ENCODE results near the gene DRC3. TPM values are rescaled to one million over a fixed set of nuclear protein-coding genes. Genes with fewer than 3 reads are reported as not detected.
"Not testable (repeated sequence)": the region's sequence is repeated elsewhere in the genome, so short reads cannot be mapped to it uniquely, and the experiment has no call there.

Gene DRC3, protein sequence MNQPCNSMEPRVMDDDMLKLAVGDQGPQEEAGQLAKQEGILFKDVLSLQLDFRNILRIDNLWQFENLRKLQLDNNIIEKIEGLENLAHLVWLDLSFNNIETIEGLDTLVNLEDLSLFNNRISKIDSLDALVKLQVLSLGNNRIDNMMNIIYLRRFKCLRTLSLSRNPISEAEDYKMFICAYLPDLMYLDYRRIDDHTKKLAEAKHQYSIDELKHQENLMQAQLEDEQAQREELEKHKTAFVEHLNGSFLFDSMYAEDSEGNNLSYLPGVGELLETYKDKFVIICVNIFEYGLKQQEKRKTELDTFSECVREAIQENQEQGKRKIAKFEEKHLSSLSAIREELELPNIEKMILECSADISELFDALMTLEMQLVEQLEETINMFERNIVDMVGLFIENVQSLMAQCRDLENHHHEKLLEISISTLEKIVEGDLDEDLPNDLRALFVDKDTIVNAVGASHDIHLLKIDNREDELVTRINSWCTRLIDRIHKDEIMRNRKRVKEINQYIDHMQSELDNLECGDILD
- total RNA-seq, result 6.7 TPM

DNA sequence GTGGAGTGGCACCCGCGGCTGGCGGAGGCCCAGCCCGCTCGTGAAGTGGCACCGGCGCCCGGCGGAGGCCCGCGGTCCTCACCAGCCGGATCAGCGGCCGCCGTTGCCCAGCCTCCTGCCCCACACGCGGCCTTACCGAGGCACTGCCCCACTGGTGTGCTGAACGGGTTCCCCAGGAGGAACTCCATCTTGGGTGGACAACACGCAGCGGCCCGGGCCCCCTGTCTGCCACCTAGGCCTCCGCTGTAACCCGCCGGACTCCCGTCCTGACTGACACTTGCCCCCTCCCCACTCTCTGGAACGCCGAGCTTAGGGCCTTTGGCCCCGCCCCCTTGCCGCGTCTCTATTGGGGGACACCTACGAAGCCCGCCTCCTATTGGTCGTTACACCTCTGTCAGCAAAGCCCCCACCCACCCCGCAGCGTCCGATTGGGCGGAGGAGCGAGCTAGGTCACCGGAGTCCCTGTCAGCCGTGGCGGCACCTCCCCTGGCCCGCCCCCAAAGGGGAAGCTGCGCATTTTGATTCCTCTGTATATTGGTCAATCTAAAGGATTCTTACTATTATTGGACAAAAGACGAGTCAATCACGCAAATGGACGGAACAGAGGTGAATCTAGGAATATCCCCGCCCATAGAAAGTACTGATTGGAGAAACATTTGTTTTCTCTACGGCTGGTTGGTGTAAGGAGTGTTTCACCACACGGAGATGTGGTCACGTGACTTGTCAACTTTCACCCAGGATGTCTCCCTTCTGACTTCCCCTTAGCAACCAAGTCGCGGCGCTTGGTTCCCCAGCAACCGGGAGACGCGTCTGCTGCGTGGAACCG lies at the start of gene DRC3, which contains the start of gene TOM1L2:
DRC3 (plus strand) TSS at position 737 of the 826 bp plus-strand sequence. CDS start 4,737 bp downstream, outside the sequence.
TOM1L2 (minus strand) TSS at position 275 of the 826 bp plus-strand sequence; CDS start at position 188, 87 bp downstream.
- DNase-seq (ENCODE audit: low spot score), result peak; percentile 100

DNA sequence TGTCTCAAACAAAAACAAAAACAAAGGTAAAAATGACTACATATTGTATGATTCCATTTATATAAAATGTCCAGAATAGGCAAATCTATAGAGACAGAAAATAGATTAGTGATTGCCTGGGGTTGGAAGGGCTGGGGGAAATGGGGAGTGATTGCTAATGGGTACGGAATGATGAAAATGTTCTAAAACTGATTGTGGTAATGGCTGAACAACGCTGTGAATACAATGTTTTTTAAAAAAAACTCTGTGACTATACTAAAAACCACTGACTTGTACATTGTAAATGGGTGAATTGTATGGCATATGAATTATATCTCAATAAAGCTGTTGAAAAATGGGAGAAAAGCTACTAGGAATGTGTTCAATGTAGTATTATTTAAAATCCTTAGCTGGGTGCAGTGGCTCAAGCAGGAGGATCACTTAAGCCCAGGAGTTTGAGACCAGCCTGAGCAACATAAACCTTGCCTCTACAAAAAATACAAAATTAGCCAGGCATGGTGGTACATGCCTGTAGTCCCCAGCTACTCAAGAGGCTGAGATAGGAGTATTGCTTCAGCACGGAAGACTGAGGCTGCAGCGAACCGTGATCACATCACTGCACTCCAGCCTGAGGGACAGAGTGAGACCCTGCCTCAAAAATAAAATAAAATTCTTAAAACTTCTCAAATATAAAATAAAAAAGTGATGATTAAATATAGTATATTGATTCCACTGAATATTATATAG lies 48.4 kb upstream of the DRC3 start:
- DNase-seq (ENCODE audit: low spot score), result no peak

DNA sequence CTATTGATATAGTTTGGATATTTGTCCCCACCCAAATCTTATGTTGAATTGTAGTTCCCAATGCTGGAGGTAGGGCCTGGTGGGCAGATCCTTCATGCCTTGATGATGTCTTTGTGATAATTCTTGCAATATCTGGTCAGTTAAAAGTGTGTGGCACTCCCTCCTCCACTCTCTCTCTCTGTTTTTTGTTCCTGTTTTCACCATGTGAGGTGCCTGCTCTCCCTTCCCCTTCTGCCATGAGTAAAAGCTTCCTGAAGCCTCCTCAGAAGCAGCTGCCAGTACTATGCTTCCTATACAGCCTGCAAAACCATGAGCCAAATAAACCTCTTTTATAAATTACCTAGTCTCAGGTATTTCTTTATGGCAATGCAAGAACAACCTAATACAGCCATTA lies 47.8 kb upstream of the DRC3 start:
- DNase-seq (ENCODE audit: low spot score), result no peak

DNA sequence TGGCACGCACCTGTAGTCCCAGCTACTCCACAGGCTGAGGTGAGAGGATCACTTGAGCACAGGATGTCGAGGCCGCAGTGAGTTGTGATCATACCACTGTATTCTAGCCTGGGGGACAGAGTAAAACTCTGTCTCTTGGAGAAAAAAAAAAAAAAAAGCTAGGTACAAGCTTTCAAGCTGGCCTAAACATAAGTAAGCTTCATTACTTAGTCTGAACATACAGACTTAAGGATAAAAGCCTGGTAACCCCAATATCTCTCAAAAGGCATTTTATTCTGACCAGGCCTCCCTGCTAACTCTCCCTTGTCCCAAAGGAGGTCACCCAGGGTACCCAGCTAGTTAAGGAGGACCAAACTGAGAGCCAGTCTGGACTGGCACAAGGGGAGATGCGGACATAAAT lies 46.6 kb upstream of the DRC3 start:
- no peak for DNase-seq (ENCODE audit: low spot score)

DNA sequence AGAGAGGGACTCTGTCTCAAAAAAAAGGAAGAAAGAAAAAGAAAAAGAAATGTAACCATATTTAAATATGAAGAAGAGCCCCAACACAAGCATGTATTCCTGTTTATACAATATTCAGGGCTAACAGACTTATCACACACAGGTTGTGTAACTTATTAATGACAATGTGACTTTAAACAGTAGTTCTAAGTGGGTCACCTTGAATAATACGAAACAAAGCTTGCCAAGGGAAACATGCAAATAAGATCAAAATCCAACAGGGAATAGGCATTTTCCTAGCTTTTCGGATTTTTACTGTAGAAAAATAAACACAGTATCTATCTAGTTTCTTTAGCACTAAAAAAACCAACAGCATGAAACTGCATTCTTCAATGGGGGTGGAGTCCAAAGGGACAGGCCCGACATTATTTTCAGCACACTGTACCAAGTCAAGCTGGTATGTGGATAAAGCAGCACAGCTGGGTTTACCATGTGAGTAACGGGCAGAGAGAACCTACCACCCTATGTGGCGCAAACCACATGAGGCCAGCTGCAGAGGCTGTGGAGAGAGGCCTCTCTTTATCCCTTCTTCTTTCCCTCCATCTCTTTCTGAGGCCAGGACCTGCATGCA lies 45.7 kb upstream of the DRC3 start:
- DNase-seq (ENCODE audit: low spot score), result no peak

DNA sequence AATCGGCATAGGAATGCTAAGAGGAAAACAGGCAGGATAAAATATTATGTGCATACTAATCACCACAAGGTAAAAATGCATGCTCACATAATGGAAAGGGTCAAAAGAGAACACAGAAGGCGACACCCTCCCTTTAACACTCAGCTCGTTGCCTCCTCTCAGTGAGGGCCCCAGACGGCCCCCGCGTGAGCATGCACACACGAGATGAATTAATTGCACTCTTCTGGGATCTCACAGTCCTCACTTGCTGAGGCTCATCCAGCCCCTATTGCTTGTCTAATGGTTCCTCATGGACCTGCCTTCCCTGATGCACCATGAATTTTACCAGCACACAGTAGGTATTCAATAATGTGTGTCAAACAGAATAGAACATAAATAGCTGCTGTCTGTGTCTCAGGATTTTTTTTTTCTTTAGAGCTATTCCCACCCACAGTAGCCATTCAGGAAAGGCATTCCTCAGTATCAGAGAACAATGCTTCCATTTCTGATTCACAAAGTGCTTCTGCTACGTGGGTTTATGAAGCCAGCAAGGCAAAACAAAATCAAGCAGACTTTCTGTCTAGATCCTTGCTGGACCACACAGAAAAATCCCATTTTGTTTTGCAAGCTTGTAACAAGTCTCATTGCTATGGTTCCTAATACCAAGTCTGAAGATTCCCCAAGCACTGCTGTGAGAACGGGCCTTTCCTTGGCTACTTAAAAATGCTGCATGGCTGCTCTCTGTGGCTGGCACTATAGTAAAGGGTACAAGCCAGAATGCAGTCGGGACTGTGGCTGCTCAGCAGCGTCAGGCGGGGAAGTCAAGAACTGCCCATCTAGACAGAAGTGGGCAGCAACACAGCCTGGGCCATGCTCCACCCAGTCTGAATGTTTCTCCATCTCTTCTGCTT lies 44.0 kb upstream of the DRC3 start:
- DNase-seq (ENCODE audit: low spot score), result no peak

DNA sequence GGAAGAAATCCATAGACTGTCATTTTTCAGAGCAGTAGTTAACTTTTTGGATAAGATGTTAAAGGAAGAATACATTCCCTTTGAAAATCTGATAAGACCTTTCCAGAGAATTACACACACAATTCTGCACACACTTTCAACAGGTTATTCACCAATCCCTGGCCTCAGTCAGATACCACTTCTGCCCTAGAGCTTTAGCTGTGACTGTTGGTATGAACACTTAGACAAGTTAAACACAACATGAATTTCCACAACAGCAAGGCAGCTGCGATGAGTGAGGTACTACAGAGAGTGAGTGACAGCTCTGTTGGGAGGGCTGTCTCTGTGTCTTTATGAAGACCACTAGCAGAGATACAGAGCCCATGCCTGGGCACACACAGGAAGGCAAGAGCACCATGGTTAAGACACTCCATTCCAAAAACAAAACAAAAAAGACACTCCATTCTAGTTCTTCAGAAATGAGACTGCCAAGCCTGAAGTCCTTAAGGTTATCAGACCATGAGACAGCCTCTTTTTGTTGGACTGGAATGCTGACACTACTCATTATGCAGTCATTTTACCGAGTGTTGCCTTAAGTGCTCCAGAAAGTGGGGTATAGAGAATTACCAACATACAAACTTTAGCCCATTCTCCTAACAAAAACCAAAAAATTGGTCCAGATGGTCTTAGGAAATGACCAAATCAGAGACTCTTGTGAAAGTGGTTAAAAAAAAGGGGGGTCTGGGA lies 42.8 kb upstream of the DRC3 start:
- no peak for DNase-seq (ENCODE audit: low spot score)

DNA sequence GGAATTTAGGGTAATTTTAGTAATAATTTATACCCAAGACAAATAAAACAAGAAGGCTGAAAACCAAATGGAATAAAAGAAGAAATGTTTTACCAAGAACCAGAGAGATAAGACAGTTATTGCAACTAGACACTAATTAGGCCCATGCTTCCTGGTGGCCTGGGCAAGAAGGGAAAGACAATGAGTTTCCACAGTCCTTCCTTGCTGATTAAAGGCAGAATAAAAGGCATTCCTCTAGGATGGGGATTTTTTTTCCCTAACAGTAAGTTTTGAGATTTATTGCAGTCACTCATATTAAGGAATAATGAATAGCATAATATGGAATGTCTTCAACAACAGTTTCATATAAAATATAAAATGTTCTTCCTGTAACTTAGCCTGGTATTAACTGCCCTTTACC lies 42.0 kb upstream of the DRC3 start:
- no peak for DNase-seq (ENCODE audit: low spot score)

DNA sequence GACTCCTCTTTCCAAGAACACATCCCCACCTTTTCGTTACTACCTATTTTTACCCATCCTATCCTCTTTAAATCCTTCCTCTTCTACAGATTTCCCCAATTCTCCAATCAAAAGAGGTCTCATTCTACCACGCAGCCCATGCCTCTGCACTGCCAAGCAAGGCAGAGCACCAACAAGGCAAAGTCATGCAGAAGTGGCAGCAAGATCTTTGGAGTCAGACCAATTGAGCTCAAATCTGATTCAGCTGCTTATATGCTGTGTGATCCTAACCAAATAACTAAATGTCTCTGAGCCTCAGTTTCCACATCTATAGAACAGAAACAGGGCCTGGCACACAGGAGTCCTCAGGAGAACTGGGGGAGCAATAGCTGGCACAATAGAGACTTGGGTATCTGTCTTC lies 41.5 kb upstream of the DRC3 start:
- DNase-seq (ENCODE audit: low spot score), result no peak

DNA sequence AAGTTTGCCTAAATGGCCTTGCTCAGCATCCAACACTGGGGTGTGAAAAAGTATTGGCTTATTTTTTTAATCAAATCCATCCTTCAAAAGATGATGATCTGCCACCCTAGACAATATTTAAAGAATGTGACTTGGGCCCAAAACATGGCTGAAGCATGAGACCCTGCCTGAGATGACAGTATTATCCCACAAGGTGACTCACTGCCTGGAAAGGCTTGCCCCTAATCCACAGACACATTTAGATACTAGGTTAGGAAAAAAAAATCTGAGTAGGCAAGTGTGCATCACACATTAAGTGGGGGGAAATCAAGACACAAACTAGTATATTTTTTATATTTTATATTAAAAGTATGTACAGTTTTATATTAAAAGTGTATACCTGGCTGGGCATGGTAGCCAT lies 38.9 kb upstream of the DRC3 start:
- DNase-seq (ENCODE audit: low spot score), result no peak

DNA sequence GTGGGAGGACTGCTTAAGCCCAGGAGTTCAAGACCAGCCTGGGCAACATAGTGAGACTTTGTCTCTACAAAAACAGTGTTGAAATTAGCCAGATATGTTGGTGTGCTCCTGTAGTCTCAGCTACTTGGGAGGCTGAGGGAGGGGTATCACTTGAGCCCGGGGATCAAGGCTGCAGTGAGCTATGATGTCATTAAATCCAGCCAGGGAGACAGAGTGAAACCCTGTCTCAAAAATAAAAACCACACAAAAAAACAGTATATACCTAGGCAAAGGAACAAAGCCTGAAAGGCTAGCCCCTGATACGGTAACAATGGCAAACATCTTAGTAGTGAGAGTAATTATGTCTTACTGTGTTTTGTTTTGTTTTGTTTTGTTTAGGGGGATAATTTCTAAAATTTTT lies 38.4 kb upstream of the DRC3 start:
- no peak for DNase-seq (ENCODE audit: low spot score)

DNA sequence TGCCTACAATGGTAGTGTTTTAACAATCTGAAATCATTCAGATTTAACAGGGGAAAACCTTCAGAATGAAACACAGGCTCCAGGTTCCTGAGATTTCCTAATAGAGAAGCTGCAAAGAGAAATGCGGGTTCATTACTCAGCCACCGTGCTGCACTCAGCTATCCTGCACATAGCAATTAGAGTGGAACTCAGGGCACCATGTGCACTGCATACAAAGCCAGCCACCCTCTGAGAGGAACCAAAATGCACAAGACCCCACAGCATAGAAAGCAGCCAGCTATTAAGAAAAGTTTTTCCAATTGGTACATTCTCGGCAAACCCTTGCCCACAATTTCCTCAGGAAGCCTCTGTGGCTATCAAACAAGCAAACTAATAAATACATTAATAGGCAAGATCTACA lies 37.9 kb upstream of the DRC3 start:
- DNase-seq (ENCODE audit: low spot score), result no peak

DNA sequence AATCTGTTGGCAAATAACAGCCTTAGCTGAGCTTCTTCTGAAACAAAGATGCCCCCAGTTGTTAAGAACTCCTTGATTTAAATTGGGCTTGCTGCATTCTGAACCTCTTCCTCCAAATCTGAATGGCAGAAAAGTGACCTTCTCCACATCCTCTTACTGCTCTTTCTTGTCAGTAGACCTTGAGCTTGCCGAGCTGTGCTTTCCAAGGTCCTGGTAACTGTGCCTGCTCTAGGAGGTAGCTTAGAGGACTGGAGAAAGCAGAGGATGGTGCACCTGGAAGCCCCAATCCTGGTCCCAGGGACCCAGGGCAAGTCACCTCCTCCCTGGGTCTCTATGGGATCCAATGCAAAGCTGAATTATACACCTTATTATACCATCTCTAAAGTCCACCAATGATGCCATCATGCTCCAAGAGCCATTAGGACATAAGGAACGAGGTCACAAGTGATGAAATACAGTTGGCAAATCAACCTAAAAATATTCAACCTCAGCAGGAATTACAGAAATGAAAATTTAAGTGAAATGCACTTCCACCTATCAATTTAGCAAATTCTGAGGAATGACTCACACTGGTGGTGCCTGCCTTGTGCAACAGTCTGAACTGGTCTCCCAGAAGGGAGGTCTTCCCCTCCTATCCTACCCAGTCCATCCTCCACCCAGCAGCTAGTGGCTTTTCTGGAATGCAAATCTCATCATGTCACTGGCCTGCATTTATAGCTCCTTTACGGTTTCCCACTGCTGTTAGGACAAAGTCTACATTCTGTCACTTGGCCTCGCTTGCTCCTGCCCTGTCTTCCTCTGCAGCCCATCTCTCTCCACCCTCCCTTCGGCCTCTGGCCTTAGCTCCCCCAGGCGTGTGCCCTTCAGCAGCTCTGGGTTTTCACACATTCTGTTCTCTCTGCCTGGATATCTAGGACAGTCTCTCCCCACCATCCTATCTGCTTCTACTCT lies 37.1 kb upstream of the DRC3 start:
- no peak for DNase-seq (ENCODE audit: low spot score)

DNA sequence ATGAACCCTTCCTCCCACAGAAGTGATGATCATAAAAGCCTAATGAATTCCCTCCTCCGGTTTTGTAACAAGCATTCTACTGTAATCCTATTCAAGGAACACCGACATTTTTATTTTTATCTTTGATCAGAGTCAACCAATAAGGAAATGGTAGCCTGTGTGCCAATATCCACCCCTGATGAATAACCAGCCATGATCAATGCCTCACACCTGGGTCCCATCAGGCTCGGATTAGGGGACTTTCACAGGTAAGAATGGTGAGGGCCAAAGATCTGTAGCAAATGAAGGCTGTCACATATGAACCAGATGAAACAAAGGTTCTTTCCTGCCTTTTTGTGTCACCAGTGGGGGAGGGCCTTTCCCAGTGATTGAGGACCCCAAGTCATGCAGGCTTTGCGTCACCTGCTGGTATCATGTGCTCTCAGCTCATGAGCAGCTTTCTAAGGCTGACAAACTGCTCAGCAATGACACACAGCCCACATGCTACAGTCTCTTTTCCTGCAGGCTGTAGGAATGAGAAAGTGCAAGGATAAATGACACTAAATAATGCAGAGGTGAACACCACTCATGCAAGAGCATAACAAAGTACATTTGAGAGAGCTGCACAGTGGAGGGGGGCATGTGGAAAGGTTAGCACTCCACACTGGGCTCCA lies 35.3 kb upstream of the DRC3 start:
- DNase-seq (ENCODE audit: low spot score), result no peak

DNA sequence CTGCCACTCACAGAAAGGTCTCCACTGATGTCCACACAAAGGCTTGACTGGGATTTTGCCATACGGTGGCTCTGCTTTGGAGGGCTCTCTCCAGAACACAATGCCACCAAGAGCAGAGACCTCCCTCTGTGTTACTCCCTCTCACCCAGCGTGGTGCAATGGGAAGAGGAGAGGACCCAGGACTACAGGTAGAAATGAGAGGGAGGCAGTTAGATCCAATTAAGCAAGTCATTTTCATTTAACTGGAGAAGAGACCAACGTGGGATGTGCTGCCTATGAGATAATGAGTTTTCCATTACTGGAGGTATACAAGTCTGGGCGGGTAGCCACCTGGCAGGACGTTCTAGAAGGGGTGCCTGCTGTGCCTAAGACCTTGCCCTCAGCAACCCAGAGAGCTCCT lies 34.7 kb upstream of the DRC3 start:
- no peak for DNase-seq (ENCODE audit: low spot score)

DNA sequence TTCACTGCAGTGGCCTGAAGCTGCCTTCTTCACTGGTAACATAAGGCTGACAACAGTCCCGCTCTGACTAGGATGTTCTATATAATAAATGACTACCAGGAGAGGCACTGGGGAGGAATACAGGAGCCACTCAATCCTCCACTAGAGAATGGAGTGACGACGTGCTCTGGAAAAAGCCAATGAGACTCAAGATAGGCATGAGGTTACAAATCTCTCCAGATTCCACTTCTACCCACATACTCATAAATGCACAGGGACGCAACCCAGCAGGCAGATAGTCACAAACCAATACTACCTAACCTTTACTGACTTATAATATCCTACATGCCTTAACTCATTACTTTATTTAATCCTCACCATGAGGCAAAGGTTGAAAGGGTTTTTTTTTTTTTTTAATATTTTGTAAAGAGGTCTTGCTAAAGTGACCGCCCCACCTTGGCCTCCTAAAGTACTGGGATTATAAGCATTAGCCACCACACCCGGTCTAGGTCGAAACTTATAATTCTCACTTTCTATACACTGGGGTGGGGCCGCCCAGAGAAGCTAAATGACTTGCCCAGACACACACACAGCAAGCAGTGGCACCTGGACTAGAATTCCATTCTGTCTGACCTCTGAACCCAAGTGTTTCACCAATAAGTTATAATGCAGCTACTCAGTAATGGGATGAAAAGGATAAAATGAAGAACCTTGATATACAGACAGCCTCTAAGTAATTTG lies 34.1 kb upstream of the DRC3 start:
- no peak for DNase-seq (ENCODE audit: low spot score)

DNA sequence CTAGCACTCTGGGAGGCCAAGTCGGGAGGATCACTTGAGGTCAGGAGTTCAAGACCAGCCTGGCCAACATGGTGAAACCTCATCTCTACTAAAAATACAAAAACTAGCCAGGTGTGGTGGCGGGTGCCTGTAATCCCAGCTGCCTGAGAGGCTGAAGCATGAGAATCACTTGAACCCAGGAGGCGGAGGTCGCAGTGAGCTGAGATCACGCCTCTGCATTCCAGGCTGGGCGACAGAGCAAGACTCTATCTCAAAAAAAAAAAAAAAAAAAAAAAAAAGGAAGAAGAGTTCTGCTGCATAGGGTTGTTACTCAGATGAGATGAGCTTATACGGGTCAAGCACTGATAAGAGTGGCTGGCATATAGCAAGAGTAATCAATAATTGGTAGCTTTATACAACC lies 32.7 kb upstream of the DRC3 start:
- not testable (repeated sequence) for DNase-seq (ENCODE audit: low spot score)
